CMK (cell line): Measurements from ENCODE around the gene ADAMTSL1.

Source experiments
- DNase-seq: peaks from one replicate; pipeline ENCODE4 v3.0.0-alpha.2; 2010; ENCODE audit warnings: low read depth

Gene ADAMTSL1

DNA sequence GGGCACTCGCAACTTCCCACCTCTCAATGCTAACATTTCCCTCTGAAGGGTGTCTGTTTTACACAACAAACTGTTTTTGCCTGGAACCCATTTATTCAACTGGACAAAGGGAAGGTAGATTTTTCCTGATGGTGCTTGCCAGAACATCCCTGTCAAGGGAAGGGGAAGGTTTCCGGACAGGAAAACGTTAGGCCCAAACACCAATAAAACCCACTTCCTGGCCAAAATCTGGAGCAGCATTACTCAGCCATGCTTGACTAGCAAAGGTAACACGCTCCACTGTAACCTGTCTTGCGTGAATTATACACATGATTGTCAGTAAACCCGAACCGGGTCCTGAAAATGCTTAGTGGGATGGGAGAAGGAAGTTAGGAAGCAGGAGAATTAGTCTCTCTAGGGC is 468.8 kb downstream of the ADAMTSL1 start:
- no peak for DNase-seq

- DNase-seq: no peak
Observed at GRCh38 chr9:18947892-18948339, 474.0 kb downstream of the ADAMTSL1 start.

- DNase-seq: no peak
Observed at GRCh38 chr9:18951936-18952335, 478.0 kb downstream of the ADAMTSL1 start.

GRCh38 chr9:18955626-18956025 is 481.7 kb downstream of the ADAMTSL1 start:
- DNase-seq: no peak
